Ovary (tissue), 9 donors: Measurements from ENCODE around the gene LRIG3. TPM values are rescaled to one million over a fixed set of nuclear protein-coding genes. Genes with fewer than 3 reads are reported as not detected.
"Not testable (repeated sequence)": the region's sequence is repeated elsewhere in the genome, so short reads cannot be mapped to it uniquely, and the experiment has no call there.

Experiments used
- DNase-seq, 5 donors: peaks; one replicate each; pipeline ENCODE4 v3.0.0-alpha.2; 2019 to 2020
- H3K27ac ChIP-seq, 2 donors: fragments of 200-600 bp; one replicate each; pipeline versions ENCODE4 v1.5.1 to v1.8.0; 2019 to 2022
- H3K27me3 ChIP-seq: fragments of 200-600 bp; one replicate; pipeline ENCODE4 v1.8.0; 2022
- H3K36me3 ChIP-seq: fragments of 200-600 bp; sonication (generic); one replicate; pipeline ENCODE4 v1.5.1; 2019
- H3K4me1 ChIP-seq: one replicate; pipeline ENCODE4 v1.8.1; 2013; ENCODE audit warnings: mild to moderate bottlenecking, moderate library complexity; ENCODE audit not compliant: insufficient read depth
- H3K4me3 ChIP-seq: fragments of 200-600 bp; sonication (generic); one replicate; pipeline ENCODE4 v1.5.1; 2017
- H3K9me3 ChIP-seq, 2 donors: fragments of 200-600 bp in 1 of 2; sonication (generic) in 1 of 2; one replicate each; pipeline versions ENCODE4 v1.5.1 to v1.8.1; 2013 to 2019; ENCODE audit warnings: mild to moderate bottlenecking in 1 of 2, moderate library complexity in 1 of 2
- CTCF ChIP-seq, 3 donors: fragments of 450-650 bp in 2 of 3; fragments of 200-600 bp in 1 of 3; IDR thresholded peaks; one replicate each; pipeline versions ENCODE4 v1.5.1 to v1.8.0; 2016 to 2022; ENCODE audit warnings: antibody characterized with exemption in 3 of 3, mild to moderate bottlenecking in 1 of 3
- EP300 ChIP-seq: sonication (generic); formaldehyde crosslinking; IDR thresholded peaks from one replicate; pipeline ENCODE4 v1.6.1; 2017; ENCODE audit warnings: antibody characterized with exemption
- POLR2A ChIP-seq: fragments of 450-650 bp; IDR thresholded peaks from one replicate; pipeline ENCODE4 v1.6.1; 2017; ENCODE audit warnings: antibody characterized with exemption, mild to moderate bottlenecking, moderate library complexity
- WGBS, 3 donors: extraction: QIAGEN DNeasy Blood & Tissue Kit in 1 of 3; methylation state at CpG; one replicate each; pipeline versions ENCODE4 v1.1.5 to v1.1.7; 2013 to 2017; 5-methylcytosine and 5-hydroxymethylcytosine counted together
- intact Hi-C, 4 donors: fragments of 100-400 bp; cut with DNase I; formaldehyde crosslinking; loops; one replicate each; pipeline versions ENCODE4 v1.11.0 to v1.15.1; 2022 to 2023
- polyA plus RNA-seq, 2 donors: library from polyadenylated mRNA; stranded (reverse); fragments of 200-250 nt in 1 of 2; fragments of 350-450 nt in 1 of 2; fragmentation: Illumina TruSeq in 1 of 2; extraction: RNeasy Lipid Tissue Mini Kit (QIAGEN cat#74804) in 1 of 2; gene quantifications; one replicate each; pipeline ENCODE4 v1.2.3, GENCODE V29; 2013 to 2014
- total RNA-seq, 7 donors: library from RNA; depleted of rRNA in 2 of 7; stranded (reverse); fragments of >200 nt in 2 of 7; fragmentation: NEBNext Ultra II Directional in 3 of 7; extraction: Animal tissue kit (Norgen Biotek cat#: 25700) in 3 of 7; gene quantifications; one replicate each; pipeline versions ENCODE4 v1.1.0 to v1.2.4, GENCODE V29; 2016 to 2023
- donor health status: DM: no; HTN: no; CAD: no; lungs with moderate emphysema.
- donor health status: DM: no; HTN: no; CAD: no.
- donor health status: Bipolar disorder and iron deficiency.
- donor health status: DM: yes; HTN: yes; CAD: no.
- donor health status: DM: no; HTN: no; CAD: no.
- donor health status: DM: yes; HTN: yes; CAD: no.

LRIG3 gene
- total and polyA plus RNA-seq, 9 donors = 23.4 to 59.4 (median 27.9) TPM

GRCh38 chr12:58907391-58907790 lies 12.9 kb downstream of the LRIG3 start:
- H3K27ac ChIP-seq = no peak overlapping the region
- H3K4me3 ChIP-seq = no peak overlapping the region
- DNase-seq = peak in 1 of 5 donors; percentile 56
- H3K27me3 ChIP-seq = no peaks in the 10 kb centered on the region
- H3K36me3 ChIP-seq = no peaks in the 10 kb centered on the region
- intact Hi-C loops = no loop called here
- TF ChIP-seq POLR2A (no peak), EP300 (no peak), CTCF (IDR thresholded peaks at IDR 0.05) (no peak)
- H3K9me3 ChIP-seq = no peaks in the 10 kb centered on the region
- WGBS, 3 donors = 19 to 26% (median 25%) methylated on average over 4 of the region's 4 CpGs
- H3K4me1 ChIP-seq = peaks cover 3% of the 10 kb centered on the region

- Histone ChIP-seq H3K27me3 (no peaks in the 10 kb centered on the region), H3K9me3 (no peaks in the 10 kb centered on the region), H3K36me3 (no peaks in the 10 kb centered on the region), H3K4me3 (no peak overlapping the region), H3K4me1 (peaks cover 3% of the 10 kb centered on the region), H3K27ac (no peak overlapping the region)
- intact Hi-C loops = no loop called here
- TF ChIP-seq EP300 (no peak), CTCF (IDR thresholded peaks at IDR 0.05) (no peak), POLR2A (no peak)
- WGBS, 3 donors = 75 to 88% (median 85%) methylated on average over 3 of the region's 3 CpGs
- DNase-seq = no peak
Observed at GRCh38 chr12:58906917-58907316, 13.4 kb downstream of the LRIG3 start.

GRCh38 chr12:58905422-58905821 lies 14.9 kb downstream of the LRIG3 start:
- intact Hi-C loops = no loop called here
- Histone ChIP-seq H3K4me1 (peaks cover 3% of the 10 kb centered on the region), H3K27me3 (no peaks in the 10 kb centered on the region), H3K27ac (no peak overlapping the region), H3K36me3 (no peaks in the 10 kb centered on the region), H3K4me3 (no peak overlapping the region), H3K9me3 (no peaks in the 10 kb centered on the region)
- no peak for DNase-seq
- TF ChIP-seq CTCF (IDR thresholded peaks at IDR 0.05) (no peak), EP300 (no peak), POLR2A (no peak)
- WGBS, 3 donors = 82 to 87% (median 82%) methylated on average over 9 of the region's 9 CpGs

GRCh38 chr12:58902726-58903125 lies 17.6 kb downstream of the LRIG3 start:
- H3K9me3 ChIP-seq, H3K27ac ChIP-seq, H3K27me3 ChIP-seq, intact Hi-C loops, H3K4me3 ChIP-seq, H3K4me1 ChIP-seq, H3K36me3 ChIP-seq, DNase-seq: not testable (repeated sequence)
- 92 to 100% (median 98%) methylated on average over 1 of the region's 1 CpG for WGBS, 3 donors

- intact Hi-C loops = no loop called here
- H3K36me3 ChIP-seq = no peaks in the 10 kb centered on the region
- DNase-seq = no peak
- no peaks in the 10 kb centered on the region for H3K9me3 ChIP-seq
- H3K27me3 ChIP-seq = no peaks in the 10 kb centered on the region
- peaks cover 1% of the 10 kb centered on the region for H3K4me1 ChIP-seq
- H3K27ac ChIP-seq = no peak overlapping the region
- H3K4me3 ChIP-seq = no peak overlapping the region
- TF ChIP-seq EP300 (no peak), POLR2A (no peak)
- WGBS, 3 donors = 81 to 86% (median 86%) methylated on average over 5 of the region's 5 CpGs
Observed at GRCh38 chr12:58901664-58902063, 18.6 kb downstream of the LRIG3 start.

- TF ChIP-seq EP300 (no peak), POLR2A (no peak), CTCF (IDR thresholded peaks at IDR 0.05) (no peak)
- Histone ChIP-seq H3K27me3 (no peaks in the 10 kb centered on the region), H3K36me3 (no peaks in the 10 kb centered on the region), H3K4me1 (peaks cover 12% of the 10 kb centered on the region), H3K9me3 (no peaks in the 10 kb centered on the region), H3K27ac (no peak overlapping the region), H3K4me3 (no peak overlapping the region)
- intact Hi-C loops = no loop called here
- 85 to 91% (median 91%) methylated on average over 4 of the region's 4 CpGs for WGBS, 3 donors
- no peak for DNase-seq
Observed at GRCh38 chr12:58897969-58898368, 22.3 kb downstream of the LRIG3 start.
